DND-41 (cell line): ENCODE results near the gene RGS6.

ENCODE experiments used
- EZH2 ChIP-seq: IDR thresholded peaks from 3 replicates; pipeline ENCODE4 v1.6.1; 2012; ENCODE audit warnings: borderline replicate concordance, low read depth, mild to moderate bottlenecking, moderate library complexity, low read length, inconsistent platforms; ENCODE audit not compliant: severe bottlenecking
- TF ChIP-seq, protein P1 (sequence below): IDR thresholded peaks from 2 replicates; pipeline ENCODE4 v1.5.1; 2012; ENCODE audit warnings: borderline replicate concordance, low read length, moderate library complexity, mild to moderate bottlenecking; ENCODE audit not compliant: poor library complexity, severe bottlenecking; ENCODE audit errors: extremely low read depth

GRCh38 chr14:72165229-72165698, 233.0 kb downstream of the RGS6 start:
- TF ChIP-seq, protein P1, sequence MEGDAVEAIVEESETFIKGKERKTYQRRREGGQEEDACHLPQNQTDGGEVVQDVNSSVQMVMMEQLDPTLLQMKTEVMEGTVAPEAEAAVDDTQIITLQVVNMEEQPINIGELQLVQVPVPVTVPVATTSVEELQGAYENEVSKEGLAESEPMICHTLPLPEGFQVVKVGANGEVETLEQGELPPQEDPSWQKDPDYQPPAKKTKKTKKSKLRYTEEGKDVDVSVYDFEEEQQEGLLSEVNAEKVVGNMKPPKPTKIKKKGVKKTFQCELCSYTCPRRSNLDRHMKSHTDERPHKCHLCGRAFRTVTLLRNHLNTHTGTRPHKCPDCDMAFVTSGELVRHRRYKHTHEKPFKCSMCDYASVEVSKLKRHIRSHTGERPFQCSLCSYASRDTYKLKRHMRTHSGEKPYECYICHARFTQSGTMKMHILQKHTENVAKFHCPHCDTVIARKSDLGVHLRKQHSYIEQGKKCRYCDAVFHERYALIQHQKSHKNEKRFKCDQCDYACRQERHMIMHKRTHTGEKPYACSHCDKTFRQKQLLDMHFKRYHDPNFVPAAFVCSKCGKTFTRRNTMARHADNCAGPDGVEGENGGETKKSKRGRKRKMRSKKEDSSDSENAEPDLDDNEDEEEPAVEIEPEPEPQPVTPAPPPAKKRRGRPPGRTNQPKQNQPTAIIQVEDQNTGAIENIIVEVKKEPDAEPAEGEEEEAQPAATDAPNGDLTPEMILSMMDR = no peak
- no peak for TF ChIP-seq EZH2
